K562 (cell line): ENCODE data around the gene ZNF629. TPM values are rescaled to one million over a fixed set of nuclear protein-coding genes. Genes with fewer than 3 reads are reported as not detected.
A peak's percentile ranks its signal among the peaks of the same experiment; 100 is the strongest.

ENCODE experiments used
- BRD9 ChIP-seq: fragments of 450-650 bp; IDR thresholded peaks from 2 replicates; pipeline ENCODE4 v1.6.1; 2018; ENCODE audit warnings: low read depth; ENCODE audit not compliant: partially characterized antibody
- CEBPZ ChIP-seq: fragments of 150-350 bp; IDR thresholded peaks from 2 replicates; pipeline ENCODE4 v1.6.1; 2014; ENCODE audit warnings: low read depth, mild to moderate bottlenecking, low read length, borderline replicate concordance
- HNRNPLL ChIP-seq: fragments of 200-400 bp; formaldehyde crosslinking; IDR thresholded peaks from 2 replicates; pipeline ENCODE4 v1.6.1; 2017; ENCODE audit warnings: low read length, low read depth, mild to moderate bottlenecking; ENCODE audit not compliant: poor library complexity, severe bottlenecking
- HSF4 ChIP-seq: fragments of 250-450 bp; sonication (Bioruptor Pico); IDR thresholded peaks from 2 replicates; pipeline ENCODE4 v2.1.2; 2022; ENCODE audit warnings: mild to moderate bottlenecking, moderate library complexity, borderline replicate concordance
- MLLT1 ChIP-seq, 2 experiments: fragments of 450-650 bp; IDR thresholded peaks; 2 replicates each; pipeline ENCODE4 v1.6.1; 2016
- PCBP1 ChIP-seq: fragments of 200-400 bp; formaldehyde crosslinking; IDR thresholded peaks from 2 replicates; pipeline ENCODE4 v1.6.1; 2018; ENCODE audit warnings: mild to moderate bottlenecking, low read depth, low read length; ENCODE audit not compliant: poor library complexity, severe bottlenecking
- SIX5 ChIP-seq, 2 experiments: IDR thresholded peaks; 2 replicates each; pipeline ENCODE4 v1.6.1; 2011; ENCODE audit warnings: low read length in 2 of 2, borderline replicate concordance in 1 of 2, low read depth in 1 of 2, mild to moderate bottlenecking in 1 of 2, moderate library complexity in 1 of 2; ENCODE audit not compliant: insufficient read depth in 1 of 2
- ZBTB40 ChIP-seq, 2 experiments: fragments of 450-650 bp in 1 of 2; sonication (generic) in 1 of 2; formaldehyde crosslinking in 1 of 2; IDR thresholded peaks; 2 replicates each; pipeline versions ENCODE4 v1.7.1 to v1.9.0; 2016 to 2022; ENCODE audit warnings: inconsistent platforms in 1 of 2, mild to moderate bottlenecking in 1 of 2, missing genetic modification reagents in 1 of 2
- ZNF444 ChIP-seq: fragments of 250-450 bp; sonication (Bioruptor Pico); IDR thresholded peaks from 2 replicates; pipeline ENCODE4 v1.4.0; 2020; ENCODE audit warnings: mild to moderate bottlenecking, moderate library complexity
- ZNF699 ChIP-seq: fragments of 250-450 bp; sonication (Bioruptor Pico); IDR thresholded peaks from 2 replicates; pipeline ENCODE4 v1.8.0; 2021; ENCODE audit warnings: mild to moderate bottlenecking, moderate library complexity; ENCODE audit not compliant: insufficient replicate concordance
- ZNF830 ChIP-seq: fragments of 250-450 bp; sonication (Bioruptor Pico); IDR thresholded peaks from 2 replicates; pipeline ENCODE4 v1.5.0; 2021; ENCODE audit warnings: mild to moderate bottlenecking
- polyA plus RNA-seq, 8 experiments: library from polyadenylated mRNA; depleted of rRNA in 4 of 8; stranded (reverse) in 5 of 8; unstranded in 3 of 8; fragments of >200 nt; fragmentation: Nextera tagmentation in 2 of 8; fragmentation: Illumina TruSeq in 1 of 8; extraction: Ambion mirVana in 2 of 8; extraction: Trizol in 1 of 8; gene quantifications; 2 replicates each; pipeline versions ENCODE4 v1.2.1 to v1.2.3, GENCODE V29; 2011 to 2014; ENCODE audit warnings: inconsistent platforms in 1 of 8, missing spikeins in 1 of 8
- total RNA-seq, 7 experiments: library from RNA; depleted of rRNA in 6 of 7; stranded (reverse); fragments of >200 nt in 6 of 7; fragmentation: Illumina TruSeq in 2 of 7; extraction: Trizol in 2 of 7; gene quantifications; 2 replicates each; pipeline versions ENCODE4 v1.2.1 to v1.2.3, GENCODE V29; 2011 to 2021; ENCODE audit warnings: low replicate concordance in 1 of 7

The ZNF629 gene
- total and polyA plus RNA-seq, 9 of the 15 experiments (the other 6 are each of a cell fraction or from before 2014, with no cell fraction given): 0.44 to 18.8 (median 7.4) TPM

- TF ChIP-seq PCBP1: peak; percentile 74
- TF ChIP-seq ZBTB40 (IDR thresholded peaks at IDR 0.05): peak; percentile 93
- no peak for TF ChIP-seq ZBTB40 (CRISPR knock-in tag; IDR thresholded peaks at IDR 0.05)
- TF ChIP-seq CEBPZ: no peak
- no peak for TF ChIP-seq HSF4 (CRISPR knock-in tag)
- 0 out of 4 replicates have a peak, but pooled peaks of 1 of the 2 experiments have one; percentile 60 for TF ChIP-seq MLLT1 (IDR thresholded peaks at IDR 0.05)
- peak; percentile 90 for TF ChIP-seq BRD9
- TF ChIP-seq HNRNPLL: peak; percentile 30
- no peak for TF ChIP-seq ZNF699 (CRISPR knock-in tag)
- TF ChIP-seq ZNF444 (CRISPR knock-in tag): no peak
- TF ChIP-seq ZNF830: peak; percentile 82; the same call in 1 of the 2 replicates
- TF ChIP-seq SIX5 (IDR thresholded peaks at IDR 0.05; ENCODE audit: borderline replicate concordance in 1 of 2, insufficient read depth in 1 of 2, low read depth in 1 of 2, low read length in 2 of 2): peak in 1 of 2 experiments; percentile 25; a peak in 2 of 4 replicates
Measured at GRCh38 chr16:30805370-30806169, 18.6 kb upstream of the ZNF629 start (continued).
